ENCODE results near the gene RAMACL.

RAMACL gene

GRCh38 chr6:166533205-166533824 lies 53.2 kb downstream of the RAMACL start:
- DNase-seq (ENCODE audit: low read depth in 2 of 2): no peak

Data from stimulated activated CD4-positive, alpha-beta T cell treated with anti-CD3 and anti-CD28 coated beads, Interleukin-4, amount 100 ng/mL, for 48 hours (primary cell).